SK-N-SH (cell line): ENCODE data around the gene C9orf43. TPM values are rescaled to one million over a fixed set of nuclear protein-coding genes. Genes with fewer than 3 reads are reported as not detected.

Experiments
- CTCF ChIA-PET: fragments of 300-600, 350-600 bp; formaldehyde crosslinking; extraction: SDS; loops from one replicate; lab custom pipeline; 2021; lab: Yijun Ruan, JAX
- POLR2A ChIA-PET: fragments of 350-600 bp; sonication (Branson Sonifier 250); formaldehyde crosslinking; extraction: SDS; loops from one replicate; lab custom pipeline; 2020; ENCODE audit warnings: antibody characterized with exemption, inconsistent platforms; lab: Yijun Ruan, JAX
- DNase-seq: peaks from one replicate; pipeline ENCODE4 v3.0.0; 2012
- H2AFZ ChIP-seq: fragments of 200-600 bp; sonication (generic); 2 replicates; pipeline ENCODE4 v1.8.1; 2016; ENCODE audit warnings: antibody characterized with exemption, mild to moderate bottlenecking, low read depth
- H3F3A ChIP-seq: fragments of 200-600 bp; sonication (generic); replicated peaks from 2 replicates; pipeline ENCODE3; 2016; ENCODE audit warnings: antibody characterized with exemption, mild to moderate bottlenecking; ENCODE audit not compliant: insufficient read depth
- H3K27ac ChIP-seq, 2 experiments: fragments of 200-500 bp in 1 of 2; fragments of 200-600 bp in 1 of 2; sonication (Bioruptor generic) in 1 of 2; sonication (generic), shearing (Covaris generic) in 1 of 2; 2 replicates each; pipeline versions ENCODE4 v1.5.1 to v1.6.1; 2014 to 2016; ENCODE audit warnings: low read depth in 2 of 2, inconsistent platforms in 1 of 2, low read length in 1 of 2, mild to moderate bottlenecking in 1 of 2, mixed read lengths in 1 of 2
- H3K27me3 ChIP-seq: fragments of 200-600 bp; sonication (generic), shearing (Covaris generic); 2 replicates; pipeline ENCODE4 v1.6.1; 2016; ENCODE audit warnings: mixed run types; ENCODE audit not compliant: insufficient read depth
- H3K36me3 ChIP-seq, 2 experiments: fragments of 200-500 bp in 1 of 2; fragments of 200-600 bp in 1 of 2; sonication (Bioruptor generic) in 1 of 2; sonication (generic) in 1 of 2; replicated peaks in 1 of 2; 2 replicates each; pipeline versions ENCODE3 to v1.5.1; 2014 to 2016; ENCODE audit warnings: low read length in 1 of 2, mild to moderate bottlenecking in 1 of 2; ENCODE audit not compliant: insufficient read depth in 2 of 2, control insufficient read depth in 1 of 2
- H3K4me1 ChIP-seq, 2 experiments: fragments of 200-500 bp in 1 of 2; fragments of 200-600 bp in 1 of 2; sonication (Bioruptor generic) in 1 of 2; sonication (generic), shearing (Covaris generic) in 1 of 2; 2 replicates each; pipeline versions ENCODE4 v1.5.1 to v1.6.1; 2014 to 2016; ENCODE audit warnings: low read depth in 1 of 2, low read length in 1 of 2, mixed run types in 1 of 2; ENCODE audit not compliant: insufficient read depth in 2 of 2, control insufficient read depth in 1 of 2
- H3K4me2 ChIP-seq: fragments of 200-600 bp; sonication (generic), shearing (Covaris generic); 2 replicates; pipeline ENCODE4 v1.6.1; 2017; ENCODE audit warnings: mixed run types
- H3K4me3 ChIP-seq, 2 experiments: fragments of 200-500 bp in 1 of 2; fragments of 200-600 bp in 1 of 2; sonication (Bioruptor generic) in 1 of 2; sonication (generic), shearing (Covaris generic) in 1 of 2; 2 replicates each; pipeline versions ENCODE4 v1.5.1 to v1.8.1; 2014 to 2016; ENCODE audit warnings: low read depth in 2 of 2, inconsistent platforms in 1 of 2, low read length in 1 of 2, mild to moderate bottlenecking in 1 of 2, mixed read lengths in 1 of 2, moderate library complexity in 1 of 2
- H3K79me2 ChIP-seq: fragments of 200-600 bp; sonication (generic); 2 replicates; pipeline ENCODE4 v1.8.1; 2017; ENCODE audit warnings: mild to moderate bottlenecking; ENCODE audit not compliant: insufficient read depth
- H3K9ac ChIP-seq: fragments of 200-600 bp; sonication (generic); 2 replicates; pipeline ENCODE4 v1.6.1; 2017; ENCODE audit warnings: mixed run types
- H3K9me2 ChIP-seq: fragments of 200-600 bp; sonication (generic); 2 replicates; pipeline ENCODE4 v1.6.1; 2017; ENCODE audit warnings: mixed run types
- H3K9me3 ChIP-seq: fragments of 200-600 bp; sonication (generic); 2 replicates; pipeline ENCODE4 v1.6.1; 2017; ENCODE audit warnings: mixed run types, mild to moderate bottlenecking, moderate library complexity
- H4K20me1 ChIP-seq: fragments of 200-600 bp; sonication (generic); 2 replicates; pipeline ENCODE4 v1.6.1; 2017; ENCODE audit warnings: mild to moderate bottlenecking, mixed run types; ENCODE audit not compliant: insufficient read depth
- ELF1 ChIP-seq: IDR thresholded peaks from 2 replicates; pipeline ENCODE4 v1.4.0; 2012
- EZH2phosphoT487 ChIP-seq: fragments of 200-600 bp; sonication (generic); IDR thresholded peaks from 2 replicates; pipeline ENCODE4 v1.6.1; 2017; ENCODE audit warnings: low read depth, mixed run types, mild to moderate bottlenecking, antibody characterized with exemption, moderate library complexity, borderline replicate concordance
- FOSL2 ChIP-seq: IDR thresholded peaks from 2 replicates; pipeline ENCODE4 v1.4.0; 2012; ENCODE audit warnings: low read depth, mild to moderate bottlenecking, moderate library complexity, borderline replicate concordance
- FOXM1 ChIP-seq: IDR thresholded peaks from 2 replicates; pipeline ENCODE4 v1.4.0; 2012; ENCODE audit warnings: low read depth, mild to moderate bottlenecking
- GATA2 ChIP-seq: sonication (generic); formaldehyde crosslinking; IDR thresholded peaks from 2 replicates; pipeline ENCODE4 v1.5.0; 2020; ENCODE audit warnings: mild to moderate bottlenecking, missing genetic modification reagents
- JUND ChIP-seq: IDR thresholded peaks from 2 replicates; pipeline ENCODE4 v1.4.0; 2012
- MAX ChIP-seq: IDR thresholded peaks from 2 replicates; pipeline ENCODE4 v1.4.0; 2012; ENCODE audit warnings: low read depth
- MEF2A ChIP-seq: IDR thresholded peaks from 2 replicates; pipeline ENCODE4 v1.4.0; 2012; ENCODE audit warnings: low read depth, borderline replicate concordance
- MXI1 ChIP-seq: IDR thresholded peaks from 2 replicates; pipeline ENCODE4 v1.6.1; 2012; ENCODE audit warnings: mild to moderate bottlenecking, low read depth, low read length, improper control_type of control experiment
- NRF1 ChIP-seq: IDR thresholded peaks from 2 replicates; pipeline ENCODE4 v1.6.1; 2012; ENCODE audit warnings: low read depth, mild to moderate bottlenecking, low read length
- PBX3 ChIP-seq: IDR thresholded peaks from 2 replicates; pipeline ENCODE4; 2012
- RAD21 ChIP-seq: IDR thresholded peaks from 2 replicates; pipeline ENCODE4 v1.6.1; 2012; ENCODE audit warnings: mild to moderate bottlenecking, low read length
- RXRA ChIP-seq: IDR thresholded peaks from 2 replicates; pipeline ENCODE4 v1.4.0; 2012; ENCODE audit warnings: low read depth, mild to moderate bottlenecking, borderline replicate concordance
- TCF12 ChIP-seq: IDR thresholded peaks from 2 replicates; pipeline ENCODE4 v1.4.0; 2012
- YY1 ChIP-seq: IDR thresholded peaks from 2 replicates; pipeline ENCODE4 v1.4.0; 2012; ENCODE audit warnings: low read depth, mild to moderate bottlenecking
- ZBTB33 ChIP-seq: IDR thresholded peaks from 2 replicates; pipeline ENCODE4 v1.4.0; 2012; ENCODE audit warnings: low read depth, borderline replicate concordance
- WGBS: methylation state at CpG from one replicate; pipeline ENCODE4 v1.1.6; 2017; ENCODE audit warnings: low lambda C conversion rate; 5-methylcytosine and 5-hydroxymethylcytosine counted together
- polyA plus RNA-seq, 3 experiments: library from polyadenylated mRNA; depleted of rRNA; stranded (reverse); fragments of >200 nt; gene quantifications; 2 replicates each; pipeline ENCODE4 v1.2.3, GENCODE V29; 2012

C9orf43 gene
- polyA plus RNA-seq, 1 of the 3 experiments (the other 2 are of a cell fraction) = 0.58 TPM

- CTCF ChIA-PET = interaction anchor here (1.0 to 1.4 kb wide), 3 partner anchors 18 to 64 kb away, joined by 3 to 5 read pairs (median 3); partner anchors contain the start of gene ALAD
- Histone ChIP-seq H3K9me2 (no peaks in the 10 kb centered on the region), H3K9me3 (no peaks in the 10 kb centered on the region), H3K4me1 (peaks cover 0 to 2% of the 10 kb centered on the region in 2 experiments; a peak in 1 of 4 replicates), H3K4me3 (no peak overlapping the region), H3K36me3 (peaks cover 0 to 14% of the 10 kb centered on the region in 2 experiments), H3K79me2 (no peaks in the 10 kb centered on the region), H4K20me1 (no peaks in the 10 kb centered on the region), H3F3A (no peaks in the 10 kb centered on the region), H3K27me3 (no peaks in the 10 kb centered on the region), H3K9ac (no peak overlapping the region), H2AFZ (no peak overlapping the region), H3K27ac (no peak overlapping the region), H3K4me2 (no peak overlapping the region)
- no peak for TF ChIP-seq RXRA
- no peak for TF ChIP-seq TCF12
- no peak for TF ChIP-seq NRF1
- TF ChIP-seq YY1 = no peak
- no peak for TF ChIP-seq ZBTB33
- no peak for TF ChIP-seq FOSL2
- no peak for TF ChIP-seq JUND
- no peak for TF ChIP-seq PBX3
- TF ChIP-seq MEF2A = no peak
- no peak for TF ChIP-seq ELF1
- TF ChIP-seq RAD21 = no peak
- TF ChIP-seq MAX = no peak
- no peak for TF ChIP-seq FOXM1
- no peak for TF ChIP-seq MXI1
- TF ChIP-seq GATA2 (CRISPR knock-in tag) = no peak
- no peak for TF ChIP-seq EZH2phosphoT487
- POLR2A ChIA-PET = interaction anchor here (1.3 kb wide), 1 partner anchor 28 kb away, joined by 3 read pairs; the partner anchor contains the start of gene ALAD
- WGBS = 81% methylated on average over 3 of the region's 3 CpGs
- DNase-seq = no peak
Measured at GRCh38 chr9:113373256-113373655, 37.3 kb upstream of the C9orf43 start.
